IMR-90 (cell line): ENCODE data around the gene TSC22D3. TPM values are rescaled to one million over a fixed set of nuclear protein-coding genes. Genes with fewer than 3 reads are reported as not detected.

ENCODE experiments used
- ATAC-seq: fragments of 200-7000 bp; cut with Tn5 transposase; 2 replicates; pipeline ENCODE4 v1.9.1; 2020; ENCODE audit warnings: low read depth, mild to moderate bottlenecking, moderate library complexity
- BruUV-seq: library from RNA; stranded (reverse); fragments of 400-500 nt; replicated peaks from 2 replicates; lab custom pipeline; 2021; lab: Mats Ljungman, UMichigan
- CTCF ChIA-PET: fragments of 300-600 bp; formaldehyde crosslinking; extraction: SDS; loops from one replicate; lab custom pipeline; 2021; ENCODE audit warnings: antibody characterized with exemption; lab: Yijun Ruan, JAX
- POLR2A ChIA-PET: fragments of 300-600 bp; sonication (Branson Sonifier 250); formaldehyde crosslinking; loops from one replicate; lab custom pipeline; 2022; ENCODE audit warnings: antibody characterized with exemption; ENCODE audit not compliant: unreplicated experiment; lab: Charles Lee
- DNase-seq: peaks from one replicate; pipeline ENCODE4 v3.0.0; 2013
- H2AFZ ChIP-seq: replicated peaks from 2 replicates; pipeline ENCODE3; 2013; ENCODE audit warnings: low read length, mild to moderate bottlenecking; ENCODE audit not compliant: poor library complexity
- H2AK5ac ChIP-seq: 2 replicates; pipeline ENCODE4 v1.6.1; 2013; ENCODE audit warnings: low read depth, low read length, inconsistent platforms
- H2AK9ac ChIP-seq: replicated peaks from 2 replicates; pipeline ENCODE3; 2013; ENCODE audit warnings: mild to moderate bottlenecking, low read depth, low read length, moderate library complexity; ENCODE audit not compliant: poor library complexity
- H2BK120ac ChIP-seq: 2 replicates; pipeline ENCODE4 v1.6.1; 2013; ENCODE audit warnings: low read depth, low read length, inconsistent platforms
- H2BK15ac ChIP-seq: 3 replicates; pipeline ENCODE4 v1.6.1; 2013; ENCODE audit warnings: low read depth, low read length, inconsistent platforms
- H2BK20ac ChIP-seq: 2 replicates; pipeline ENCODE4 v1.6.1; 2013; ENCODE audit warnings: low read depth, mild to moderate bottlenecking, inconsistent platforms, low read length, moderate library complexity
- H2BK5ac ChIP-seq: 2 replicates; pipeline ENCODE4 v1.6.1; 2013; ENCODE audit warnings: mild to moderate bottlenecking, low read depth, low read length, inconsistent platforms; ENCODE audit not compliant: poor library complexity, severe bottlenecking
- H3K14ac ChIP-seq: replicated peaks from 2 replicates; pipeline ENCODE4 v1.6.1; 2013; ENCODE audit warnings: low read depth, low read length, inconsistent platforms
- H3K18ac ChIP-seq: 2 replicates; pipeline ENCODE4 v1.6.1; 2013; ENCODE audit warnings: low read depth, low read length, control low read depth
- H3K23ac ChIP-seq: 2 replicates; pipeline ENCODE4 v1.6.1; 2013; ENCODE audit warnings: low read depth, low read length, inconsistent platforms
- H3K27ac ChIP-seq: 2 replicates; pipeline ENCODE4 v1.5.1; 2013; ENCODE audit warnings: mild to moderate bottlenecking, control low read depth, low read length; ENCODE audit not compliant: insufficient read depth
- H3K27me3 ChIP-seq: 2 replicates; pipeline ENCODE4 v1.6.1; 2013; ENCODE audit warnings: low read length; ENCODE audit not compliant: control insufficient read depth, insufficient read depth
- H3K36me3 ChIP-seq: 2 replicates; pipeline ENCODE4 v1.6.1; 2013; ENCODE audit warnings: low read length, mixed read lengths; ENCODE audit not compliant: control insufficient read depth, insufficient read depth
- H3K4ac ChIP-seq: 2 replicates; pipeline ENCODE4 v1.6.1; 2013; ENCODE audit warnings: low read depth, low read length, inconsistent platforms
- H3K4me1 ChIP-seq: 2 replicates; pipeline ENCODE4 v1.6.1; 2013; ENCODE audit warnings: low read length, mixed read lengths; ENCODE audit not compliant: control insufficient read depth, insufficient read depth
- H3K4me2 ChIP-seq: 2 replicates; pipeline ENCODE4 v1.6.1; 2013; ENCODE audit warnings: low read depth, mild to moderate bottlenecking, control low read depth, low read length, moderate library complexity
- H3K4me3 ChIP-seq: 2 replicates; pipeline ENCODE4 v1.5.1; 2013; ENCODE audit warnings: low read depth, mild to moderate bottlenecking, control low read depth, low read length, moderate library complexity; ENCODE audit not compliant: insufficient read depth
- H3K56ac ChIP-seq: 2 replicates; pipeline ENCODE4 v1.6.1; 2013; ENCODE audit warnings: low read length, inconsistent platforms; ENCODE audit not compliant: insufficient read depth; ENCODE audit errors: extremely low read depth
- H3K79me1 ChIP-seq, 2 experiments: 2 replicates each; pipeline ENCODE4 v1.6.1; 2013; ENCODE audit warnings: low read length in 2 of 2, inconsistent platforms in 1 of 2, low read depth in 1 of 2
- H3K9ac ChIP-seq: 2 replicates; pipeline ENCODE4 v1.6.1; 2013; ENCODE audit warnings: low read depth, low read length, control low read depth
- H3K9me1 ChIP-seq: 2 replicates; pipeline ENCODE4 v1.6.1; 2013; ENCODE audit warnings: low read length, inconsistent platforms; ENCODE audit not compliant: insufficient read depth
- H3K9me3 ChIP-seq: 2 replicates; pipeline ENCODE4 v1.6.1; 2013; ENCODE audit warnings: low read length; ENCODE audit not compliant: control insufficient read depth, insufficient read depth
- H4K20me1 ChIP-seq: 2 replicates; pipeline ENCODE4 v1.6.1; 2013; ENCODE audit warnings: low read length, inconsistent platforms; ENCODE audit not compliant: insufficient read depth
- H4K5ac ChIP-seq: 2 replicates; pipeline ENCODE4 v1.6.1; 2013; ENCODE audit warnings: mild to moderate bottlenecking, low read depth, low read length, control low read depth
- H4K8ac ChIP-seq, 2 experiments: 2 replicates each; pipeline ENCODE4 v1.6.1; 2013; ENCODE audit warnings: low read depth in 2 of 2, low read length in 2 of 2, control low read depth in 1 of 2, inconsistent platforms in 1 of 2
- H4K91ac ChIP-seq: 2 replicates; pipeline ENCODE4 v1.6.1; 2013; ENCODE audit warnings: low read depth, low read length, inconsistent platforms; ENCODE audit not compliant: insufficient read depth
- BHLHE40 ChIP-seq: fragments of 150-350 bp; IDR thresholded peaks from 2 replicates; pipeline ENCODE4 v1.6.1; 2016; ENCODE audit warnings: mild to moderate bottlenecking, low read depth, low read length
- CEBPB ChIP-seq: IDR thresholded peaks from 2 replicates; pipeline ENCODE4 v1.6.1; 2012; ENCODE audit warnings: low read depth, low read length, improper control_type of control experiment
- CHD1 ChIP-seq: IDR thresholded peaks from 2 replicates; pipeline ENCODE4 v1.6.1; 2012; ENCODE audit warnings: low read depth, low read length, improper control_type of control experiment
- CTCF ChIP-seq: conservative IDR thresholded peaks from 2 replicates; pipeline ENCODE4 v1.5.1; 2012; ENCODE audit warnings: mild to moderate bottlenecking, low read depth, low read length, improper control_type of control experiment
- ELK1 ChIP-seq: fragments of 150-350 bp; IDR thresholded peaks from 2 replicates; pipeline ENCODE4 v1.6.1; 2016; ENCODE audit warnings: low read depth, mild to moderate bottlenecking, low read length, moderate library complexity, borderline replicate concordance
- MAZ ChIP-seq: IDR thresholded peaks from 2 replicates; pipeline ENCODE4 v1.6.1; 2012; ENCODE audit warnings: low read depth, mild to moderate bottlenecking, low read length, improper control_type of control experiment, moderate library complexity, borderline replicate concordance
- MXI1 ChIP-seq: IDR thresholded peaks from 2 replicates; pipeline ENCODE4 v1.6.1; 2012; ENCODE audit warnings: low read depth, mild to moderate bottlenecking, low read length, moderate library complexity, borderline replicate concordance
- NFE2L2 ChIP-seq: fragments of 150-350 bp; IDR thresholded peaks from 2 replicates; pipeline ENCODE4 v1.6.1; 2016; ENCODE audit warnings: low read depth, mild to moderate bottlenecking, low read length
- POLR2A ChIP-seq: IDR thresholded peaks from 2 replicates; pipeline ENCODE4 v1.6.1; 2012; ENCODE audit warnings: mild to moderate bottlenecking, low read depth, low read length
- RAD21 ChIP-seq: IDR thresholded peaks from 2 replicates; pipeline ENCODE4 v1.6.1; 2012; ENCODE audit warnings: low read length, improper control_type of control experiment
- RCOR1 ChIP-seq: IDR thresholded peaks from 2 replicates; pipeline ENCODE4 v1.6.1; 2012; ENCODE audit warnings: mild to moderate bottlenecking, low read length, improper control_type of control experiment; ENCODE audit not compliant: insufficient replicate concordance
- RFX5 ChIP-seq: IDR thresholded peaks from 2 replicates; pipeline ENCODE4 v1.8.0; 2012; ENCODE audit warnings: low read depth, mild to moderate bottlenecking, low read length, moderate library complexity
- SMC3 ChIP-seq: fragments of 150-350 bp; IDR thresholded peaks from 2 replicates; pipeline ENCODE4 v1.6.1; 2016; ENCODE audit warnings: low read depth, mild to moderate bottlenecking, antibody characterized with exemption, low read length, moderate library complexity
- USF2 ChIP-seq: fragments of 150-350 bp; IDR thresholded peaks from 2 replicates; pipeline ENCODE4 v1.6.1; 2017; ENCODE audit warnings: mild to moderate bottlenecking, antibody characterized with exemption, low read length, low read depth
- WGBS, 2 experiments: methylation state at CpG; one replicate each; pipeline versions ENCODE4 v1.1.5 to v1.1.7; 2013; ENCODE audit warnings: missing lambda C conversion rate in 2 of 2; ENCODE audit not compliant: insufficient read length in 1 of 2; ENCODE audit errors: extremely low coverage in 2 of 2; 5-methylcytosine and 5-hydroxymethylcytosine counted together
- dilution Hi-C: fragments of 300-500 bp; cut with HindIII; formaldehyde crosslinking; loops from one replicate; pipeline ENCODE4 v1.14.3; 2018; ENCODE audit warnings: low sequenced_read_pairs; ENCODE audit not compliant: unreplicated experiment
- in situ Hi-C: fragments of 300-500 bp; cut with MboI; formaldehyde crosslinking; loops from 3 replicates; pipeline ENCODE4 v1.14.3; 2019; ENCODE audit warnings: low sequenced_read_pairs, inconsistent platforms, mixed read lengths
- intact Hi-C: fragments of 100-400 bp; cut with micrococcal nuclease; formaldehyde crosslinking; loops from 2 replicates; pipeline ENCODE4 v1.10.0; 2022
- polyA plus RNA-seq, 3 experiments: library from polyadenylated mRNA; depleted of rRNA; stranded (reverse); fragments of >200 nt; gene quantifications; 2 replicates each; pipeline ENCODE4 v1.2.3, GENCODE V29; 2012; ENCODE audit warnings: low replicate concordance in 1 of 3
- total RNA-seq: library from RNA; depleted of rRNA; stranded (reverse); fragments of >200 nt; gene quantifications from 2 replicates; pipeline ENCODE4 v1.2.3, GENCODE V29; 2012

TSC22D3 gene
- total and polyA plus RNA-seq, 2 of the 4 experiments (the other 2 are of a cell fraction): 9.9 to 14.0 TPM

- Histone ChIP-seq H3K27me3 (peaks cover 60% of the 10 kb centered on the region), H3K9ac (no peak overlapping the region), H2BK5ac (no peak overlapping the region), H4K8ac (no peak overlapping the region), H3K4me3 (no peak overlapping the region), H2BK15ac (no peak overlapping the region), H3K36me3 (no peaks in the 10 kb centered on the region), H4K20me1 (no peaks in the 10 kb centered on the region; the same call in 1 of the 2 replicates), H3K9me1 (no peaks in the 10 kb centered on the region; the same call in 1 of the 2 replicates), H3K27ac (no peak overlapping the region), H3K23ac (no peak overlapping the region), H3K14ac (no peak overlapping the region), H3K4me2 (no peak overlapping the region), H3K56ac (no peak overlapping the region), H3K9me3 (no peaks in the 10 kb centered on the region), H2AFZ (no peak overlapping the region), H2BK20ac (no peak overlapping the region), H2AK5ac (no peak overlapping the region), H3K79me1 (no peaks in the 10 kb centered on the region), H3K4me1 (no peaks in the 10 kb centered on the region), H4K5ac (no peak overlapping the region), H3K18ac (no peak overlapping the region), H2BK120ac (no peak overlapping the region), H2AK9ac (no peak overlapping the region), H4K91ac (no peak overlapping the region), H3K4ac (no peak overlapping the region)
- ChIA-PET POLR2A (no interaction called here), CTCF (interaction anchor here (0.6 kb wide), 1 partner anchor 72 kb away, joined by 4 read pairs; no protein-coding TSS in a partner anchor)
- DNase-seq: no peak
- in situ Hi-C loops: no loop called here
- no peak for TF ChIP-seq MAZ
- TF ChIP-seq NFE2L2: no peak
- TF ChIP-seq CHD1: no peak
- TF ChIP-seq CTCF: no peak
- no peak for TF ChIP-seq POLR2A
- TF ChIP-seq BHLHE40: no peak
- TF ChIP-seq SMC3: no peak
- no peak for TF ChIP-seq RAD21
- no peak for TF ChIP-seq USF2
- TF ChIP-seq RCOR1: no peak
- TF ChIP-seq CEBPB: no peak
- TF ChIP-seq ELK1: no peak
- no peak for TF ChIP-seq RFX5
- no peak for TF ChIP-seq MXI1
- dilution Hi-C loops: no loop called here
- ATAC-seq: no peak
- intact Hi-C loops: no loop called here
- WGBS, 2 experiments: 0% methylated on average over 1 of the region's 6 CpGs; no CpG with 5 or more reads in 1 of the 2 experiments
- BruUV-seq: no TSS peak
Observed at GRCh38 chrX:107748506-107748905, 27.1 kb downstream of the TSC22D3 start.
